ENCODE measurements around the gene FSIP2.
"Not testable (repeated sequence)": the region's sequence is repeated elsewhere in the genome, so short reads cannot be mapped to it uniquely, and the experiment has no call there.

- TF ChIP-seq EZH2 (IDR thresholded peaks at IDR 0.05; ENCODE audit: borderline replicate concordance, insufficient read depth, low read depth, low read length, poor library complexity, severe bottlenecking); CTCF (IDR thresholded peaks at IDR 0.05): not testable (repeated sequence)
Observed at GRCh38 chr2:185864468-185865260, 126.1 kb downstream of the FSIP2 start.

Measured in B cell (primary cell).